Duodenal mucosa (tissue), 2 donors: ENCODE measurements around the gene OR4M1.
"Not testable (repeated sequence)": the region's sequence is repeated elsewhere in the genome, so short reads cannot be mapped to it uniquely, and the experiment has no call there.

Source experiments
- H3K27ac ChIP-seq: one replicate; pipeline ENCODE4 v1.7.0; 2013; ENCODE audit warnings: low read depth, low read length
- H3K27me3 ChIP-seq, 2 donors: one replicate each; pipeline ENCODE4 v1.7.0; 2013; ENCODE audit warnings: low read length in 2 of 2, control low read depth in 1 of 2; ENCODE audit not compliant: insufficient read depth in 2 of 2, control insufficient read depth in 1 of 2
- H3K36me3 ChIP-seq, 2 donors: one replicate each; pipeline ENCODE4 v1.7.0; 2013; ENCODE audit warnings: low read length in 2 of 2, control low read depth in 1 of 2; ENCODE audit not compliant: insufficient read depth in 2 of 2, control insufficient read depth in 1 of 2
- H3K4me1 ChIP-seq, 2 donors: one replicate each; pipeline ENCODE4 v1.7.0; 2013; ENCODE audit warnings: low read length in 2 of 2, control low read depth in 1 of 2; ENCODE audit not compliant: insufficient read depth in 2 of 2, control insufficient read depth in 1 of 2
- H3K4me3 ChIP-seq, 2 donors: one replicate each; pipeline ENCODE4 v1.7.0; 2013; ENCODE audit warnings: low read length in 2 of 2, low read depth in 1 of 2
- H3K9ac ChIP-seq, 2 donors: one replicate each; pipeline ENCODE4 v1.7.0; 2013; ENCODE audit warnings: low read length in 2 of 2, low read depth in 1 of 2
- H3K9me3 ChIP-seq, 2 donors: one replicate each; pipeline ENCODE4 v1.7.0; 2013; ENCODE audit warnings: low read length in 2 of 2, control low read depth in 1 of 2; ENCODE audit not compliant: control insufficient read depth in 1 of 2

OR4M1 gene

GRCh38 chr14:19775587-19775986 is 2.3 kb downstream of the OR4M1 start:
- Histone ChIP-seq H3K4me1 (no peaks in the 10 kb centered on the region), H3K27me3 (no peaks in the 10 kb centered on the region), H3K9ac (no peak overlapping the region), H3K4me3 (no peak overlapping the region), H3K9me3 (peaks cover 5 to 11% of the 10 kb centered on the region in 2 donors), H3K27ac (no peak overlapping the region), H3K36me3 (no peaks in the 10 kb centered on the region)

GRCh38 chr14:19785848-19786247 is 12.5 kb downstream of the OR4M1 start:
- not testable (repeated sequence) for H3K36me3 ChIP-seq, H3K27me3 ChIP-seq, H3K9ac ChIP-seq, H3K4me1 ChIP-seq, H3K27ac ChIP-seq, H3K4me3 ChIP-seq, H3K9me3 ChIP-seq

- H3K9me3 ChIP-seq, H3K36me3 ChIP-seq: not testable (repeated sequence)
Measured at GRCh38 chr14:19787318-19787717, 14.0 kb downstream of the OR4M1 start.

GRCh38 chr14:19788150-19788549 is 14.8 kb downstream of the OR4M1 start:
- H3K27ac ChIP-seq, H3K9ac ChIP-seq, H3K4me3 ChIP-seq, H3K36me3 ChIP-seq, H3K9me3 ChIP-seq, H3K4me1 ChIP-seq, H3K27me3 ChIP-seq: not testable (repeated sequence)

More at GRCh38 chr14:19787318-19787717, 14.0 kb downstream of the OR4M1 start:
- H3K27ac ChIP-seq, H3K4me3 ChIP-seq, H3K4me1 ChIP-seq, H3K9ac ChIP-seq, H3K27me3 ChIP-seq: not testable (repeated sequence)

GRCh38 chr14:19796520-19797108 is 23.3 kb downstream of the OR4M1 start:
- not testable (repeated sequence) for H3K9me3 ChIP-seq

GRCh38 chr14:19799880-19800279 is 26.6 kb downstream of the OR4M1 start:
- H3K27ac ChIP-seq, result no peak overlapping the region

More at GRCh38 chr14:19796520-19797108, 23.3 kb downstream of the OR4M1 start:
- not testable (repeated sequence) for H3K4me1 ChIP-seq, H3K27ac ChIP-seq, H3K27me3 ChIP-seq, H3K36me3 ChIP-seq, H3K4me3 ChIP-seq, H3K9ac ChIP-seq

GRCh38 chr14:19800282-19801117 is 27.2 kb downstream of the OR4M1 start:
- H3K27me3 ChIP-seq, result no peaks in the 10 kb centered on the region
- H3K36me3 ChIP-seq, result no peaks in the 10 kb centered on the region
- H3K27ac ChIP-seq, result no peak overlapping the region
- H3K4me1 ChIP-seq, result no peaks in the 10 kb centered on the region
- no peak overlapping the region for H3K4me3 ChIP-seq
- no peak overlapping the region for H3K9ac ChIP-seq
- H3K9me3 ChIP-seq, result peaks cover 0 to 5% of the 10 kb centered on the region in 2 donors

More at GRCh38 chr14:19799880-19800279, 26.6 kb downstream of the OR4M1 start:
- no peak overlapping the region for H3K4me3 ChIP-seq
- H3K9ac ChIP-seq, result no peak overlapping the region
- no peaks in the 10 kb centered on the region for H3K36me3 ChIP-seq
- H3K9me3 ChIP-seq, result peaks cover 0 to 5% of the 10 kb centered on the region in 2 donors
- H3K27me3 ChIP-seq, result no peaks in the 10 kb centered on the region
- no peaks in the 10 kb centered on the region for H3K4me1 ChIP-seq

- no peaks in the 10 kb centered on the region for H3K27me3 ChIP-seq
- H3K9ac ChIP-seq, result no peak overlapping the region
- no peak overlapping the region for H3K4me3 ChIP-seq
- no peak overlapping the region for H3K27ac ChIP-seq
- H3K36me3 ChIP-seq, result no peaks in the 10 kb centered on the region
- H3K4me1 ChIP-seq, result no peaks in the 10 kb centered on the region
- H3K9me3 ChIP-seq, result peaks cover 0 to 5% of the 10 kb centered on the region in 2 donors
Measured at GRCh38 chr14:19801118-19801464, 27.8 kb downstream of the OR4M1 start.

- not testable (repeated sequence) for H3K36me3 ChIP-seq, H3K4me3 ChIP-seq, H3K9me3 ChIP-seq, H3K27me3 ChIP-seq, H3K27ac ChIP-seq, H3K9ac ChIP-seq, H3K4me1 ChIP-seq
Measured at GRCh38 chr14:19803470-19803869, 30.2 kb downstream of the OR4M1 start, which contains the start of gene OR4N2. Gene OR4N2, plus strand, starts transcription at chr14:19803770. Its CDS starts 23,679 bp downstream, at chr14:19827449.

GRCh38 chr14:19813171-19813920 is 40.0 kb downstream of the OR4M1 start:
- not testable (repeated sequence) for H3K4me1 ChIP-seq, H3K9ac ChIP-seq, H3K27ac ChIP-seq, H3K36me3 ChIP-seq, H3K9me3 ChIP-seq, H3K4me3 ChIP-seq, H3K27me3 ChIP-seq
